GM12864 (cell line): ENCODE data around the gene GPR25.

Experiments
- DNase-seq: peaks from one replicate; pipeline ENCODE4 v3.0.0-alpha.2; 2011; ENCODE audit warnings: low read depth
- H3K4me3 ChIP-seq: 2 replicates; pipeline ENCODE4 v1.5.1; 2011; ENCODE audit warnings: mild to moderate bottlenecking, low read depth, low read length, control low read depth
- CTCF ChIP-seq: IDR thresholded peaks from 2 replicates; pipeline ENCODE4 v1.5.1; 2011; ENCODE audit warnings: low read depth, mild to moderate bottlenecking, moderate library complexity, low read length, control low read depth, inconsistent platforms; ENCODE audit errors: missing control alignments

GPR25 gene

DNA sequence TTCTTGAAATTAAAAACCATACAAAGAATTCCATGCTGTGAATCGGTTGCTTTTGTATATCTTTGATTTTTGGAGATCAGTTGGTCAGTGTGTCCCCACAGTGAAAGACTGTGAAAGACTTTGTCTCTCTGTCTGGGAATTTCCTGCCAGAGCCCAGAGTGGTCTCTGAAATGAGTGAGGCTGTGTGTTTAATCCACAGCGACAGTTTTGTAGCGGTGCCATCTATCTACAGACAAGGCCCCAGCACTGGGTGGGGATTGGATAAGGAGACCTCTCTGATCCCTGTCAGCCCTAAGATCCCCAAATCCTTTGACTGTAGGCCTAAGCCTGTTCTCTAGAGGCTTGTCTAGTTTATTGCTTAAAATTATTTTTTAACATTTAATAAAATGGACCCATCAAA is 10.3 kb downstream of the GPR25 start:
- TF ChIP-seq CTCF: no peak
- H3K4me3 ChIP-seq: no peak overlapping the region

DNA sequence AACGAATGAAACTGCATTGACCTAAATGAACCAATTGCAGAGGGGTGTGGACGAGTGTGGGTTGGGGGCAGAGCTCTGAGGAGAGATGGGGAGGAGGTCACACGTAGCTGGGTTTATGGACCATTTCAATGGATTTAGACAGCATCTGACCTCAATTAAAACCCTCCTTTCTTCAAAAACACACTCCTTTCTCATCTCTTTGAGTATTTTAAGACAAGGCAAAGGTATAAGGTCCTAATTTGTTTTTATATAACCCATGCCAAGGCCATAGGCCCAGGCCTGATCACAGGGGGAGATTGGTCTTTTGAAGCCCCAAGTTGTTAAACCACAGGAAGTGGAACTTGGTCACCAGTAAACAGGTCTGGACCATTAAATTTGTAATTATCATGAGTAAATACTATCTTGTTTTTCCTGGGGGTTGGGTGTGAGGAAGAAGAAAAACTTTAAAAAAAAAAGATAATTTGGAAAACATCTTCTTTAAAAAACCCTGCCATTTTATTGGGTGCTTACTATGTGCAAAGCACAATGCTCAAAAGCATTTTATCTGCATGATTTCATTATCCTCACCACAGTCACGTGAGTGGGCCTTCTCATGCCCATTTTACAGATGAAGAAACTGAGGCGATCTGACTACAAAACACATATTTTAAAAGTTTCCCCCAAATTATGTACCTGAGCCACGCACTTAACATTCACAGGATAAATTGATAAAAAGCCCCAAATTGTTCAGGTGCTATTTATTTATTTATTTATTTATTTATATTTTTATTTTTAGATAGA is 13.0 kb downstream of the GPR25 start:
- H3K4me3 ChIP-seq: no peak overlapping the region
- no peak for DNase-seq
- no peak for TF ChIP-seq CTCF

More for the DNA sequence above, 10.3 kb downstream of the GPR25 start:
- DNase-seq: no peak

DNA sequence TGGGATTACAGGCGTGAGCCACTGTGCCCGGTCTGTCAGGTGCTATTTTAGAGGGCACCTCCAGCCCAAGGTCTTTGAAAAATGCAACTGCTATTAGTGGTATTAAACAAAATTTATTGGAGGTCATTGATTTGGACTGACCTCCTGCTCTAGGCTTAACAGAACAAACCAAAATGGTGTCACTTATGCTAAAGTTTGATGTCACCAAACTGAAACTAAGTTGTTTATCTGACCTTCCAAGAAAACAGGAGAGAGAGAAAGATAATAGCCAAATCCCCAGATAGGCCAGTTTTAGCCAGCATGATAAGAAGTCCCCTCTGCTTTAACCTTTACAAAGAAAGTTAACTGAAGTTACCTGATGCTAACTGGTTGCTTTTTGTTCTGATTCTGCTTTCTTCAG is 13.8 kb downstream of the GPR25 start:
- DNase-seq: no peak
- no peak for TF ChIP-seq CTCF
- H3K4me3 ChIP-seq: no peak overlapping the region; the same call in 1 of the 2 replicates

DNA sequence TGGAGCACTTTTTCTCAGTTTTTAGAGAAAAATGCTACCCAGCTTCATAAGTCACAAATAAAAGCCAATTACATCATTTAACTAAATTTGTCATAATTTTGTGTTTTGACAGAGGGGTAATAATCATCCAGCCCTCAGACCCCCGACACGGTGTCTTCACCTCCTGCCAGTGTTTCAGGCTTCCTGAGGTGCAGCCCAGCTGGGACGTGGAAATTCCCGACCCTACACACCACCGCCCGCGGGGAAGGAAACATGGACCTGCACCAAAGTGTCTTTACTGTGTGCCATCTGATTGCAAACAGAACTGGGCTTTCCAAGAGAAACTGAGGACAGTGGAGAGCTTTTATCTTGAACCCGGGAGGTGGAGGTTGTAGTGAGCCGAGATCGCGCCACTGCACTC is 14.3 kb downstream of the GPR25 start:
- no peak for TF ChIP-seq CTCF
- DNase-seq: no peak
- H3K4me3 ChIP-seq: peak overlapping the region; percentile 49

GRCh38 chr1:200887772-200888348 is 15.1 kb downstream of the GPR25 start:
- no peak for DNase-seq
- TF ChIP-seq CTCF: no peak
- H3K4me3 ChIP-seq: peak overlapping the region; percentile 49

DNA sequence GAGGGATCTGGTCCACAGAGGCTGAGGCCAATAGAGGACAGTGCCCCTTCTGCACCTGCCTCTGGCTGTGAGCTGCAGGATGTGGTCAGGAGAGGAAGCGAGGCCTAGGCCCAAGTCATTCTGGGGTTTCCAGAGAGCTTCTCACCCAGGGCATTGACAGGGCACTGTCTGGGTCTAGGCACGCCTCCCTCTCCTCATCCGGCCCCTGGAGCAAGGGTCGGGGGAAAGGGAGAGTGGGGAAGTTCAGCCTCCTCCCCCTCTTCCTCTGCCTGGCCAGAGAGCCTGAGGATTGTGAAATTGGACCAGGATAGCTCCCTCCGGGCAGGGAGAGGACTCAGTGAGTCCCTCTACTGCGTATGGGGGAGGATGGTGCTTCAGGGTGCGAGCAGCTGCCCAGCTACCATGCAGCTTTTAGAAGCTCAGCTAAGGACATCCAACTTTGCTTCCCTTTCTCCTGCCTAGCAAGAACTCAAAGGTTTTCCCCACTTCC is 15.6 kb downstream of the GPR25 start:
- TF ChIP-seq CTCF: no peak
- DNase-seq: peak; percentile 81
- peak overlapping the region; percentile 49 for H3K4me3 ChIP-seq
